AG04450 (cell line): Measurements from ENCODE around the gene LY6G6C. TPM values are rescaled to one million over a fixed set of nuclear protein-coding genes. Genes with fewer than 3 reads are reported as not detected.

Experiments used
- CTCF ChIA-PET: fragments of 300-600, 350-600 bp; formaldehyde crosslinking; extraction: SDS; loops from one replicate; lab custom pipeline; 2022; ENCODE audit warnings: antibody characterized with exemption, inconsistent platforms; lab: Charles Lee
- POLR2A ChIA-PET: fragments of 350-600 bp; formaldehyde crosslinking; extraction: SDS; loops from one replicate; lab custom pipeline; 2021; ENCODE audit warnings: antibody characterized with exemption, inconsistent platforms; lab: Yijun Ruan, JAX
- DNase-seq: peaks from one replicate; pipeline ENCODE4 v3.0.0-alpha.2; 2011; ENCODE audit warnings: low read depth, low spot score
- H3K27ac ChIP-seq: one replicate; pipeline ENCODE4 v1.5.1; 2012; ENCODE audit warnings: low read depth, low read length, control low read depth
- H3K27me3 ChIP-seq: one replicate; pipeline ENCODE4 v1.6.0; 2012; ENCODE audit warnings: low read length; ENCODE audit not compliant: control insufficient read depth, insufficient read depth
- H3K4me3 ChIP-seq: 2 replicates; pipeline ENCODE4 v1.5.1; 2011; ENCODE audit warnings: mild to moderate bottlenecking, low read depth, low read length, control low read depth
- H3K9me3 ChIP-seq: 2 replicates; pipeline ENCODE4 v1.5.1; 2012; ENCODE audit warnings: low read length; ENCODE audit not compliant: control insufficient read depth, insufficient read depth
- polyA plus RNA-seq: library from polyadenylated mRNA; depleted of rRNA; stranded (reverse); fragments of >200 nt; gene quantifications from 2 replicates; pipeline ENCODE4 v1.2.3, GENCODE V29; 2011
- TF ChIP-seq, protein P1 (sequence below): IDR thresholded peaks from 2 replicates; pipeline ENCODE4 v1.5.1; 2011; ENCODE audit warnings: low read depth, low read length, control low read depth, inconsistent platforms

LY6G6C gene
- polyA plus RNA-seq, 1 experiment = not detected

DNA sequence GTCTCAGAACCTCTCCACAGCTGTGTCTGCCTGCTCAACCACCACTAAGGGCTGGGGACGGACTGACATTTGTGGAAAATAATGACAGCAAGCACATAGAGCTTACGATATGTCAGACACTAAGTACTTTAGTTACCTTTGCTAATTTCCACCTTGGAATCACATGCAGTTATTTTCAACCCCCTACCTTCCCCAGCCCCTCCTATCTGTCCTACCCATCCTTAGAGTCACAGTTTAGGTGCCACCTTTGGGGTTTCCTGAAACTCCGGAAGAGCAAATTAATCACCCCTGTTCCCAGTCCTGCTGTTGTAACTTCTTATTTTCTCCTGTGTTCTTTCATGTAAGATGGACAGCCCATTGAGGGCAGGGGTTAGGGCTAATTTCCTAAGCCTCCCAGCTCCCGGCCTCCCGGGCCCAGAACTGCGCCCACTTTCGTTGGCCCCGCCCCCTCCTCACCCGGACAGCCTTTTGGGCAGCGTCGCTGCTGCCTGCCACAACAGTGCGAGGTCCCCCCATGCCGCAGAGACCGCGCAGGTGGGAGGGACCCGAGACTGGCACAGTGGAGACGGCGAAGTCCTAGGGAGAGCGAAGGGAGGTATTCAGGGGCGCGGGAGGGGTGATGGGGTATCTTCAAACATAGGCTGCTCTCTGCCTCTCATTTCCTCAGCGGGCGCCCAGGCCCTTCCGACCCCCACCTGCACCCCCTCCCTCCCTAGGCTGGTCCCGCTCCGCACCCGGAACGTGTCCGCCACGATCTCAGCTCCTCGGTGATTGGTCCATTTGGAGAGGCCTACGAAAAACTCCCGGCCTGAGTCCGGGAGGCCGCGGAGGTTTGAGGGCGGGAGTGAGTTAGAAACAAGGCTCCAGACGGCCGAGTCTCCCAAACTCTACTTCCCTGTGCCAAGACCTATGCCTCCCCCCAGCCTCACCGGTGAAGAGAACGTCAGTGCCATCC lies 6.4 kb upstream of the LY6G6C start:
- DNase-seq = no peak
- ChIA-PET CTCF (interaction anchor here (2.8 kb wide), 1 partner anchor 103 kb away, joined by 11 read pairs; no protein-coding TSS in a partner anchor), POLR2A (interaction anchor here (0.6 kb wide), 1 partner anchor 43 kb away, joined by 4 read pairs; no protein-coding TSS in a partner anchor)
- Histone ChIP-seq H3K27me3 (no peaks in the 10 kb centered on the region), H3K4me3 (peak overlapping the region; percentile 90), H3K9me3 (peaks cover 4% of the 10 kb centered on the region; the same call in 1 of the 2 replicates), H3K27ac (no peak overlapping the region)
- TF ChIP-seq, protein P1, sequence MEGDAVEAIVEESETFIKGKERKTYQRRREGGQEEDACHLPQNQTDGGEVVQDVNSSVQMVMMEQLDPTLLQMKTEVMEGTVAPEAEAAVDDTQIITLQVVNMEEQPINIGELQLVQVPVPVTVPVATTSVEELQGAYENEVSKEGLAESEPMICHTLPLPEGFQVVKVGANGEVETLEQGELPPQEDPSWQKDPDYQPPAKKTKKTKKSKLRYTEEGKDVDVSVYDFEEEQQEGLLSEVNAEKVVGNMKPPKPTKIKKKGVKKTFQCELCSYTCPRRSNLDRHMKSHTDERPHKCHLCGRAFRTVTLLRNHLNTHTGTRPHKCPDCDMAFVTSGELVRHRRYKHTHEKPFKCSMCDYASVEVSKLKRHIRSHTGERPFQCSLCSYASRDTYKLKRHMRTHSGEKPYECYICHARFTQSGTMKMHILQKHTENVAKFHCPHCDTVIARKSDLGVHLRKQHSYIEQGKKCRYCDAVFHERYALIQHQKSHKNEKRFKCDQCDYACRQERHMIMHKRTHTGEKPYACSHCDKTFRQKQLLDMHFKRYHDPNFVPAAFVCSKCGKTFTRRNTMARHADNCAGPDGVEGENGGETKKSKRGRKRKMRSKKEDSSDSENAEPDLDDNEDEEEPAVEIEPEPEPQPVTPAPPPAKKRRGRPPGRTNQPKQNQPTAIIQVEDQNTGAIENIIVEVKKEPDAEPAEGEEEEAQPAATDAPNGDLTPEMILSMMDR = no peak

DNA sequence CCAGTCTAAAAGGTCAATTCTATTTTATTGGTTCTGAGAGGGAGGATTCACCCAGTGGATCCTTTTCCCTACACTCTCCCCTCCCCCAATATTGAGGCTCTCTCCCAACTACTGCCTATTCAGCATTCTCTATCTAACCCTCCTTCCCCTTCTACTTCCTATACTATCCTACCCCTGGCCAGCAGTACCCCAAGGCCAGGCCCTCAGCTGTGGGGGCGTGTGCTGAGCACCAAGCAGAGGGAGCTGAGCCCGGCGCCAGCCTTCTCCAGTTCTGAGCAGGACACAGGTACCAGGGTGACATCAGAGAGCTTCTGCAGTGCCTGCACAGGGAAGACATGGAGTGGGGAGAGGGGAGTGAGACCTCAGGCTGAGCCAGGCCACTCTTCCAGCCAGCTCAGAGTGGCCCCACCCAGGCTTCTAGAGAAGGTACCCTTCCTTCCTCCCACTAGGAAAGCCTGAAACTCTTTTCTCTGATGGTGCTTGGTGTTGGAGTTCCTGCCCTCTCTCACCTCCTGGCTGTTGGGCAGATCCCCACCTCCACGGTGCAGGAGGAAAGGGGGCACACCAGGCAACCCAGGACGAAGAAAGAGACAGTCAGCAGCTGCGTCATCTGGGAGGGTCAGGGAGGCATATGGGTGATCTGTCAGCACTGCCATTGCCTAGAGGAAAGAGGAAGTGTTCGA lies 5.6 kb upstream of the LY6G6C start:
- Histone ChIP-seq H3K9me3 (peaks cover 4% of the 10 kb centered on the region; the same call in 1 of the 2 replicates), H3K27me3 (no peaks in the 10 kb centered on the region), H3K4me3 (no peak overlapping the region), H3K27ac (no peak overlapping the region)
- TF ChIP-seq, protein P1 = no peak
- POLR2A ChIA-PET = no interaction called here
- DNase-seq = no peak
- CTCF ChIA-PET = no interaction called here

DNA sequence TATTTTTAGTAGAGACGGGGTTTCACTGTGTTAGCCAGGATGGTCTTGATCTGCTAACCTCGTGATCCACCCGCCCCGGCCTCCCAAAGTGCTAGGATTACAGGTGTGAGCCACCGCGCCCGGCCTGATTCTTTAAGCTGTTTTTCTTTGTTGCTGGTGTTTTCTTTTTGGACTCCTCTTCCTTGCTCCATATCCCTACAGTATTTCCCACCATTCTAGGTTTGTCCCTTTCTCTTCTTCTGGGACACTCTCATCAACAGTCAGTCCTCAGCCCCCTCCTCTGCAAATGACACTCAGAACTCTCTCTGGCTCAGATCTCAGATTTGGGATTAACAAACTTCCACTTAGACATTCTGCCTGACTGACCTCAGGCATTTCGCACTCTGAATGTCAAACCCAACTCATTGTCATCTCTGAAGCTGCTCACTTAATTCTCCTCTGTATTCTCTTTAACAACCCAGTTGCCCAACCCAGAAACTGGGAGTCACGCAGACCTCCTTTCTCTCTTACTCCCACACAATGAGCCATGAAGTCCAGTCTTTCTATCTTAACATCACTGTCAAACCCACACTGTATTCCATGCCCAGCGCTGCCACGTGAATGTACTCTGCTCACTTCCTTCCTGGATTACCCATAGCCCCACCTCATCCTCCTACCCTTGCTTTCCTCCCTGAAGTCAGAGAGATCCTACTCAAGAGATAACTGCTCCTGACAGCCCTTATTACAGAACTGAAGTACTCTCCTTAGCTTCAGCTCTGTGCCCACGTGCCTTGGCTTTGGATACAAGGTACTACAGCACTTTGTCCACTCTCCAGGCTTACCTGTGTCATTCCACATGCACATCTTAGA lies 4.2 kb upstream of the LY6G6C start:
- TF ChIP-seq, protein P1 = no peak
- ChIA-PET POLR2A (interaction anchor here (1.6 to 2.1 kb wide), 2 partner anchors 22 to 102 kb away, joined by 4 to 5 read pairs; partner anchors contain the start of genes ABHD16A and HSPA1B), CTCF (no interaction called here)
- Histone ChIP-seq H3K4me3 (no peak overlapping the region), H3K9me3 (peaks cover 4% of the 10 kb centered on the region; the same call in 1 of the 2 replicates), H3K27ac (no peak overlapping the region), H3K27me3 (peaks cover 7% of the 10 kb centered on the region)
- no peak for DNase-seq

DNA sequence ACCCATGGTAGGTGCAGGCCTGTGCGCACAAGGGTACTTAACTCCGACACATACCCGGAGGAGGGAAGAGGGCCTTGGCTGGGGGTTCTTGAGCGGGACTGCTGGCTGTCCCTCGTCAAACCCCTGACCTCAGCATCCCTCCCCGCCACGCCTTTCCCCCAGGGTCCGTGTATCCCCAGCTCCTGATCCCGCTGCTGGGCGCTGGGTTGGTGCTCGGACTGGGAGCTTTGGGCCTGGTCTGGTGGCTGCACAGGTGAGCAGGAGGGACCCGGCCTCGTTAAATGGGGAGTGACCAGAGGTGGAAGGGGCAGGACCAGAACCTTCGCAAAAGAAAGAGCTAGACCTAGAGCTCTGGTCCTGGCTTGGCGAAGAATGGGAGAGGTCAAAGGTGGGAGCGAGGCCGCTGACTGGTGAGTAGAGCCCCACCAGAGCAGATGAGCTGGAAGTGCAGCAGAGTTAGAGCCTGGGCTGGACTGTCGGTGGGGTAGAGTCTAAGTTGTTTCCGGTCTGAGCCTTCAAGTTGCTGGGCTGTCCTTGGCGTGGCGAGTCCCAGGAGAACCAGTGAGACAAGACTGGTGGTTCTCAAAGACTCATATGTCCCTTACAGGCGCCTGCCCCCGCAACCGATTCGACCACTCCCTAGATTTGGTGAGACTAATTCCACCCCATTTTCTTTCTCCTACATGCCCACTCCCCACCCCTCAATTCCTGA lies 2.6 kb upstream of the LY6G6C start:
- ChIA-PET CTCF (interaction anchor here (1.0 to 1.5 kb wide), 2 partner anchors 46 to 72 kb away, joined by 3 to 4 read pairs; no protein-coding TSS in a partner anchor), POLR2A (interaction anchor here (0.7 to 2.1 kb wide), 4 partner anchors 10 to 140 kb away, joined by 3 to 5 read pairs (median 4); partner anchors contain the start of genes ABHD16A and HSPA1B)
- no peaks in the 10 kb centered on the region; the same call in 1 of the 2 replicates for H3K9me3 ChIP-seq
- no peak for DNase-seq
- peaks cover 7% of the 10 kb centered on the region for H3K27me3 ChIP-seq
- H3K4me3 ChIP-seq = no peak overlapping the region
- H3K27ac ChIP-seq = no peak overlapping the region
- TF ChIP-seq, protein P1 = no peak
